Right cardiac atrium (tissue), 5 donors: Measurements from ENCODE around the gene CD247. TPM values are rescaled to one million over a fixed set of nuclear protein-coding genes. Genes with fewer than 3 reads are reported as not detected.
A peak's percentile ranks its signal among the peaks of the same experiment; 100 is the strongest.

Experiments
- ATAC-seq, 2 donors: fragments of 200-7000 bp; cut with Tn5 transposase; one replicate each; pipeline versions ENCODE4 v1.8.0 to v1.9.1; 2020; ENCODE audit warnings: moderate library complexity in 2 of 2, mild to moderate bottlenecking in 1 of 2
- DNase-seq, 3 donors: peaks; one replicate each; pipeline ENCODE4 v3.0.0-alpha.2; 2020
- H3K27ac ChIP-seq: one replicate; pipeline ENCODE4 v1.5.1; 2013; ENCODE audit warnings: mild to moderate bottlenecking, low read length, control low read depth, moderate library complexity
- H3K27me3 ChIP-seq: one replicate; pipeline ENCODE4 v1.6.1; 2013; ENCODE audit not compliant: control insufficient read depth, insufficient read depth
- H3K4me1 ChIP-seq: one replicate; pipeline ENCODE4 v1.6.1; 2013; ENCODE audit warnings: low read length; ENCODE audit not compliant: control insufficient read depth, insufficient read depth
- H3K4me3 ChIP-seq: one replicate; pipeline ENCODE4 v1.5.1; 2013; ENCODE audit warnings: low read length, control low read depth
- H3K9me3 ChIP-seq: one replicate; pipeline ENCODE4 v1.6.1; 2013; ENCODE audit warnings: low read length; ENCODE audit not compliant: control insufficient read depth
- WGBS: extraction: QIAGEN DNeasy Blood & Tissue Kit; methylation state at CpG from one replicate; pipeline ENCODE4 v1.1.7; 2013; 5-methylcytosine and 5-hydroxymethylcytosine counted together
- intact Hi-C, 4 donors: fragments of 100-400 bp; cut with DNase I; formaldehyde crosslinking; loops; one replicate each; pipeline versions ENCODE4 v1.11.0 to v1.14.0; 2022 to 2023
- polyA plus RNA-seq: library from polyadenylated mRNA; stranded (reverse); fragments of 200-250 nt; gene quantifications from one replicate; pipeline ENCODE4 v1.2.3, GENCODE V29; 2013
- total RNA-seq, 4 donors: library from RNA; stranded (reverse); fragmentation: NEBNext Ultra II Directional; extraction: Animal tissue kit (Norgen Biotek cat#: 25700); gene quantifications; one replicate each; pipeline ENCODE4 v1.2.1, GENCODE V29; 2021
- donor health status: healthy with polysubstance abuse.
- donor health status: DM: no; HTN: yes; CAD: no.
- donor health status: DM: no; HTN: no; CAD: no.
- donor health status: DM: no; HTN: yes; CAD: no; lungs with severe emphysema.
- donor health status: DM: yes; HTN: yes; CAD: no.

The CD247 gene
- total and polyA plus RNA-seq, 5 donors = 0.32 to 1.5 (median 0.58) TPM

- intact Hi-C loops = no loop called here
- 80% methylated on average over 7 of the region's 7 CpGs for WGBS
- no peak overlapping the region for H3K4me3 ChIP-seq
- H3K9me3 ChIP-seq = no peaks in the 10 kb centered on the region
- no peak overlapping the region for H3K27ac ChIP-seq
- H3K4me1 ChIP-seq = no peaks in the 10 kb centered on the region
- no peak for DNase-seq
- no peak for ATAC-seq
- H3K27me3 ChIP-seq = no peaks in the 10 kb centered on the region
Observed at GRCh38 chr1:167483790-167484189, 34.5 kb downstream of the CD247 start.

GRCh38 chr1:167482184-167482583 is 36.1 kb downstream of the CD247 start:
- DNase-seq (no peak), ATAC-seq (no peak)
- no peaks in the 10 kb centered on the region for H3K27me3 ChIP-seq
- H3K27ac ChIP-seq = no peak overlapping the region
- H3K9me3 ChIP-seq = no peaks in the 10 kb centered on the region
- no peak overlapping the region for H3K4me3 ChIP-seq
- H3K4me1 ChIP-seq = no peaks in the 10 kb centered on the region
- intact Hi-C loops = no loop called here
- 71% methylated on average over 4 of the region's 4 CpGs for WGBS

GRCh38 chr1:167479331-167479979 is 38.9 kb downstream of the CD247 start:
- WGBS = 85% methylated on average over 10 of the region's 10 CpGs
- no peak overlapping the region for H3K4me3 ChIP-seq

GRCh38 chr1:167477986-167478385 is 40.3 kb downstream of the CD247 start:
- Histone ChIP-seq H3K4me3 (no peak overlapping the region), H3K27ac (no peak overlapping the region), H3K4me1 (no peaks in the 10 kb centered on the region), H3K9me3 (no peaks in the 10 kb centered on the region), H3K27me3 (no peaks in the 10 kb centered on the region)
- ATAC-seq = no peak
- WGBS = 60% methylated on average over 5 of the region's 5 CpGs
- no peak for DNase-seq
- intact Hi-C loops = no loop called here

More at GRCh38 chr1:167479331-167479979, 38.9 kb downstream of the CD247 start:
- intact Hi-C loops = no loop called here
- H3K27ac ChIP-seq = no peak overlapping the region
- no peaks in the 10 kb centered on the region for H3K9me3 ChIP-seq
- ATAC-seq (no peak), DNase-seq (no peak)
- H3K4me1 ChIP-seq = no peaks in the 10 kb centered on the region
- no peaks in the 10 kb centered on the region for H3K27me3 ChIP-seq

GRCh38 chr1:167476061-167476460 is 42.3 kb downstream of the CD247 start:
- DNase-seq = no peak
- H3K4me1 ChIP-seq = no peaks in the 10 kb centered on the region
- H3K27me3 ChIP-seq = no peaks in the 10 kb centered on the region
- no peaks in the 10 kb centered on the region for H3K9me3 ChIP-seq
- H3K4me3 ChIP-seq = no peak overlapping the region
- no peak for ATAC-seq
- intact Hi-C loops = no loop called here
- 96% methylated on average over 2 of the region's 2 CpGs for WGBS
- no peak overlapping the region for H3K27ac ChIP-seq

- DNase-seq (no peak), ATAC-seq (no peak)
Observed at GRCh38 chr1:167474191-167474641, 44.1 kb downstream of the CD247 start.

GRCh38 chr1:167473761-167474160 is 44.6 kb downstream of the CD247 start:
- H3K9me3 ChIP-seq = no peaks in the 10 kb centered on the region
- no peaks in the 10 kb centered on the region for H3K4me1 ChIP-seq
- H3K27me3 ChIP-seq = no peaks in the 10 kb centered on the region
- WGBS = 30% methylated on average over 5 of the region's 5 CpGs
- no peak overlapping the region for H3K4me3 ChIP-seq
- no peak overlapping the region for H3K27ac ChIP-seq
- ATAC-seq = no peak
- no peak for DNase-seq
- intact Hi-C loops = no loop called here

More at GRCh38 chr1:167474191-167474641, 44.1 kb downstream of the CD247 start:
- H3K4me3 ChIP-seq = no peak overlapping the region
- WGBS = 59% methylated on average over 5 of the region's 5 CpGs
- H3K27ac ChIP-seq = no peak overlapping the region
- H3K27me3 ChIP-seq = no peaks in the 10 kb centered on the region
- intact Hi-C loops = no loop called here
- H3K9me3 ChIP-seq = no peaks in the 10 kb centered on the region
- no peaks in the 10 kb centered on the region for H3K4me1 ChIP-seq

GRCh38 chr1:167472752-167473521 is 45.4 kb downstream of the CD247 start:
- 87% methylated on average over 10 of the region's 10 CpGs for WGBS
- Histone ChIP-seq H3K4me3 (no peak overlapping the region), H3K4me1 (no peaks in the 10 kb centered on the region), H3K27ac (no peak overlapping the region), H3K9me3 (no peaks in the 10 kb centered on the region), H3K27me3 (no peaks in the 10 kb centered on the region)
- intact Hi-C loops = no loop called here
- DNase-seq (no peak), ATAC-seq (peak in 1 of 2 donors; percentile 24)

- Histone ChIP-seq H3K9me3 (no peaks in the 10 kb centered on the region), H3K4me1 (no peaks in the 10 kb centered on the region), H3K4me3 (no peak overlapping the region), H3K27ac (no peak overlapping the region), H3K27me3 (no peaks in the 10 kb centered on the region)
- ATAC-seq (no peak), DNase-seq (no peak)
- WGBS = 89% methylated on average over 5 of the region's 5 CpGs
- intact Hi-C loops = no loop called here
Observed at GRCh38 chr1:167471568-167471967, 46.8 kb downstream of the CD247 start.

- ATAC-seq = no peak
- no peaks in the 10 kb centered on the region for H3K27me3 ChIP-seq
- DNase-seq = no peak
- no peaks in the 10 kb centered on the region for H3K4me1 ChIP-seq
- no peak overlapping the region for H3K4me3 ChIP-seq
- WGBS = 68% methylated on average over 7 of the region's 7 CpGs
- no peak overlapping the region for H3K27ac ChIP-seq
- intact Hi-C loops = no loop called here
- no peaks in the 10 kb centered on the region for H3K9me3 ChIP-seq
Observed at GRCh38 chr1:167469280-167469965, 48.9 kb downstream of the CD247 start.

GRCh38 chr1:167467752-167468151 is 50.6 kb downstream of the CD247 start:
- DNase-seq = no peak
- Histone ChIP-seq H3K27me3 (no peaks in the 10 kb centered on the region), H3K4me3 (no peak overlapping the region), H3K4me1 (no peaks in the 10 kb centered on the region), H3K27ac (no peak overlapping the region), H3K9me3 (no peaks in the 10 kb centered on the region)
- 76% methylated on average over 9 of the region's 9 CpGs for WGBS
- intact Hi-C loops = no loop called here
- no peak for ATAC-seq
